ENCODE measurements around the gene MAK. TPM values are rescaled to one million over a fixed set of nuclear protein-coding genes. Genes with fewer than 3 reads are reported as not detected.

Gene MAK
- total RNA-seq, 4 donors from 2014 or later: 0.33 to 0.34 TPM; not detected in 2

- TF ChIP-seq, protein P1, sequence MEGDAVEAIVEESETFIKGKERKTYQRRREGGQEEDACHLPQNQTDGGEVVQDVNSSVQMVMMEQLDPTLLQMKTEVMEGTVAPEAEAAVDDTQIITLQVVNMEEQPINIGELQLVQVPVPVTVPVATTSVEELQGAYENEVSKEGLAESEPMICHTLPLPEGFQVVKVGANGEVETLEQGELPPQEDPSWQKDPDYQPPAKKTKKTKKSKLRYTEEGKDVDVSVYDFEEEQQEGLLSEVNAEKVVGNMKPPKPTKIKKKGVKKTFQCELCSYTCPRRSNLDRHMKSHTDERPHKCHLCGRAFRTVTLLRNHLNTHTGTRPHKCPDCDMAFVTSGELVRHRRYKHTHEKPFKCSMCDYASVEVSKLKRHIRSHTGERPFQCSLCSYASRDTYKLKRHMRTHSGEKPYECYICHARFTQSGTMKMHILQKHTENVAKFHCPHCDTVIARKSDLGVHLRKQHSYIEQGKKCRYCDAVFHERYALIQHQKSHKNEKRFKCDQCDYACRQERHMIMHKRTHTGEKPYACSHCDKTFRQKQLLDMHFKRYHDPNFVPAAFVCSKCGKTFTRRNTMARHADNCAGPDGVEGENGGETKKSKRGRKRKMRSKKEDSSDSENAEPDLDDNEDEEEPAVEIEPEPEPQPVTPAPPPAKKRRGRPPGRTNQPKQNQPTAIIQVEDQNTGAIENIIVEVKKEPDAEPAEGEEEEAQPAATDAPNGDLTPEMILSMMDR (IDR thresholded peaks at IDR 0.05; ENCODE audit: low read depth): no peak
Observed at GRCh38 chr6:10843554-10843953, 5.2 kb upstream of the MAK start.

GRCh38 chr6:10838794-10839333 lies 525 bp upstream of the MAK start:
- TF ChIP-seq, protein P1 (IDR thresholded peaks at IDR 0.05; ENCODE audit: low read depth): no peak

DNA sequence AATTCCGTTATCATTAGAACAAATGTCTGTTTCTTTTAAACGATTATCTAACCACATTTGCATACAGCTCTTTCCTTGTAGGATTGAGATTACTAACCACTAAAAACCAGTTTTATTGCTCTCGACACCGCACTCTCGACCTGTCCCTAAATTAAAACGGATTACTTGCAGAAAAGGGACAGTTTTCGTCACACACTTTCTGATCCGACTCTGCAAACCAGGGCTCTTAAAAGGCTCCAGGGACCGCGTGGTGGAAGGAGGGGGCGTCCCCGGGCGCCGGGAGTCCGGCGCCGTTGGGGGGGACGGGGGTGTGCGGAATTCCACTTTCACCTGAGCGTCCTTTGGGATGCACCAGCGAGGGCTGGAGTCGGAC lies 731 bp downstream of the MAK start:
- TF ChIP-seq, protein P1 (IDR thresholded peaks at IDR 0.05; ENCODE audit: low read depth): no peak

DNA sequence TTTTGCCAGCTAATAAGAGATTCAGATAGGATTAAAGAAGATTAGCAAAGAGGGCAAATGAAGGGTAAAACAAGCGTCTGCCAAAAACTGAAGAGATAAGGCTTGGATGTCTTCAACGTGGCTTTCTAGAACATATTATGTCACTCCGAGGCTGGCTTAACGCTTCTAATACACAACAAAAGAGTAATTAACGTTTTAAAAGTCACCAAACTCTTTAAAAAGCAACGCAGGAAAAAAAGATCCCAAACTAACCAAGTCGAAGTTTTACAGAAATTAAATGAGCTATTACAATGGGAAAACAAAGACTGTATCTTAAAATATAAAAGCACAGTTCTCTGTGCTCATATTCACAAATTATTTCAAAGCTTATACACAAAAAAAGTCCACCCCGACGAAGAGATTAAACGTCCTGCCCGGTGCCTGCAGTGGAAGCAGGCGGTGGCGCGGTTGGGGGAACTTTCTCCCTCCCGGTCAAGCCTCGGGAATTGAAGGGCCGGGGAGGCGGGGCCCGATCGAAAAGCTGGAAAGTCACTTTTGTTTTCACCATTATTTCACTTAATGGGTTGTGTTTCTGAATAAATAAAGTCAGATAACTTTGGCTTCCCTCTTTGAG lies 1.2 kb downstream of the MAK start:
- TF ChIP-seq, protein P1 (IDR thresholded peaks at IDR 0.05; ENCODE audit: low read depth): no peak

DNA sequence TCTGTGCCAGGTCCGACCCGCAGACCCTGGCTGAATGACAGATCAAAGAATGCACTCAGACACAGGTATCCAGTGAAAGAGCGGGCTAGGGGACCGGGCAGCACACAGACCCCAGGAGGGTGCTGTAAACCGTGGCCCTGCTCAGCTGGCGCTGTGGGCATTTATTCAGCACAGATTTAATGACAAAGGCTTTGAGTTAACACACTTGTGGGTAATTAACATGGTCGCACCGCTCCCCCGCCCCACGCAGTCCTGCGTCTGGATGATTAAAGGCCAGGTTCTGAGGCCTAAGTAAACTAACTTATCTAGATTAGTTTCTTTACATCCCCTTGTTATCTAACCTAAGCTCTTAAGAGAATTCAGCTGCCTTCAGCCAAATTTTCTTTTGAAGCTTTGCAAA lies 3.5 kb downstream of the MAK start:
- TF ChIP-seq, protein P1 (IDR thresholded peaks at IDR 0.05; ENCODE audit: low read depth): no peak

DNA sequence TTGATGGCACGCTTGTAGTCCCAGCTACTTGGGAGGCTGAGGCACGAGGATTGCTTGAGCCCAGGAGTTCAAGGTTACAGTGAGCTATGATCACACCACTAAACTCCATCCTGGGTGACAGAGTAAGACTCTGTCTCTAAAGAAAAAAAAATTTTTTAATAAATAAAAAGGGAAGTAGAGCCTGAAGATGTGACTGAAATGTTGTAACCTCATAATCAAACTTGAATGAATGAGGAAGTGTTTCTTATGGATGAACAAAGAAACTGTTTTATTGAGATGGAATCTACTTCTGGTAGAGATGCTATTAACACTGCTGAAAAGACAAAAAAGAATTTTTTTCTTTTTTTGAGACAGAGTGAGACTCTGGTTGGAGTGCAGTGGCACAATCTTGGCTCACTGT lies 6.7 kb downstream of the MAK start:
- TF ChIP-seq, protein P1 (IDR thresholded peaks at IDR 0.05; ENCODE audit: low read depth): no peak

DNA sequence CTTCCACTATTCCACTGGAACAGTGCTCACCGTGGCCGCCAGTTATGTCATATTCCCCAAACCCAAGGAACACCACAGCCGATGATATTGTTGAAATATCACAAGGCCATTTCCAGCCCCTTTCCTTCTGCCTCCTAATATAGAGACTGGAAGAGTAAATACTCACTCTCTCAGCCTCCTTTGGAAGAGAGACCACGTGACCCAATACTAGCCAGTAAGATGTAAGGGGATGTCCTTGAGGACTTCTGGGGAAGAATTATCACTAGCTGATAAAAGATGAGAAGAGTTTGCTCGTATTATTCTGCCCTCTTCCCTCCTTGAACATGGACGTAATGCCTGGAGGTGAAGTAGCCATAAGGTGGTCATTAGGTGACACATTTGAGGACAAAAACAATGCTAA lies 13.5 kb downstream of the MAK start:
- TF ChIP-seq, protein P1 (IDR thresholded peaks at IDR 0.05; ENCODE audit: low read depth): no peak
